T-helper 2 cell (primary cell): ENCODE results near the gene EFNA5.

Experiments
- DNase-seq, 5 experiments: peaks; one replicate each; pipeline versions ENCODE4 v3.0.0 to v3.0.0-alpha.2; 2012 to 2022

Gene EFNA5

GRCh38 chr5:107418071-107418470, 252.7 kb downstream of the EFNA5 start:
- no peak for DNase-seq

- no peak for DNase-seq
Observed at GRCh38 chr5:107415762-107416161, 255.0 kb downstream of the EFNA5 start.

GRCh38 chr5:107414802-107415201, 255.9 kb downstream of the EFNA5 start:
- no peak for DNase-seq

GRCh38 chr5:107413754-107414153, 257.0 kb downstream of the EFNA5 start:
- DNase-seq: no peak

- DNase-seq: no peak
Observed at GRCh38 chr5:107408564-107408963, 262.2 kb downstream of the EFNA5 start.

- no peak for DNase-seq
Observed at GRCh38 chr5:107407713-107408298, 262.9 kb downstream of the EFNA5 start.

GRCh38 chr5:107404595-107405374, 266.0 kb downstream of the EFNA5 start:
- DNase-seq: no peak

GRCh38 chr5:107403228-107403953, 267.3 kb downstream of the EFNA5 start:
- DNase-seq: no peak

GRCh38 chr5:107402434-107403227, 268.1 kb downstream of the EFNA5 start:
- no peak for DNase-seq

- DNase-seq: no peak
Observed at GRCh38 chr5:107401470-107402122, 269.1 kb downstream of the EFNA5 start.

- no peak for DNase-seq
Observed at GRCh38 chr5:107400328-107400727, 270.4 kb downstream of the EFNA5 start.

- no peak for DNase-seq
Observed at GRCh38 chr5:107398703-107399102, 272.0 kb downstream of the EFNA5 start.

GRCh38 chr5:107396351-107396690, 274.4 kb downstream of the EFNA5 start:
- no peak for DNase-seq

- DNase-seq: peak in 1 of 5 experiments; percentile 14
Observed at GRCh38 chr5:107395632-107396350, 274.9 kb downstream of the EFNA5 start.

- DNase-seq: no peak
Observed at GRCh38 chr5:107393851-107394250, 276.9 kb downstream of the EFNA5 start.

- no peak for DNase-seq
Observed at GRCh38 chr5:107391787-107392186, 278.9 kb downstream of the EFNA5 start.

- DNase-seq: no peak
Observed at GRCh38 chr5:107389775-107390148, 281.0 kb downstream of the EFNA5 start.

GRCh38 chr5:107389130-107389774, 281.5 kb downstream of the EFNA5 start:
- peak in 2 of 5 experiments; percentile 11 to 76 for DNase-seq

GRCh38 chr5:107388141-107388861, 282.4 kb downstream of the EFNA5 start:
- DNase-seq: peak in 1 of 5 experiments; percentile 70

- DNase-seq: peak in 1 of 5 experiments; percentile 8
Observed at GRCh38 chr5:107387526-107388140, 283.1 kb downstream of the EFNA5 start.
